Peyer's patch (tissue), 4 donors: ENCODE measurements around the gene IGF2R.

Experiments used
- CTCF ChIP-seq, 6 experiments: fragments of 450-650 bp in 4 of 6; fragments of 200-600 bp in 2 of 6; sonication (generic) in 1 of 6; IDR thresholded peaks; one replicate each; pipeline ENCODE4 v1.5.1; 2017 to 2019; ENCODE audit warnings: antibody characterized with exemption in 6 of 6, mild to moderate bottlenecking in 3 of 6, moderate library complexity in 1 of 6
- POLR2A ChIP-seq, 2 donors: fragments of 450-650 bp; IDR thresholded peaks; one replicate each; pipeline ENCODE4 v1.5.1; 2017; ENCODE audit warnings: antibody characterized with exemption in 2 of 2, mild to moderate bottlenecking in 2 of 2, moderate library complexity in 2 of 2

GRCh38 chr6:160041608-160042007 is 72.7 kb downstream of the IGF2R start:
- TF ChIP-seq CTCF (IDR thresholded peaks at IDR 0.05) (no peak), POLR2A (IDR thresholded peaks at IDR 0.05) (no peak)
